ENCODE measurements around the gene NBPF1. TPM values are rescaled to one million over a fixed set of nuclear protein-coding genes. Genes with fewer than 3 reads are reported as not detected.
"Not testable (repeated sequence)": the region's sequence is repeated elsewhere in the genome, so short reads cannot be mapped to it uniquely, and the experiment has no call there.

Gene NBPF1
- total RNA-seq, 1 donor = 16.4 TPM

DNA sequence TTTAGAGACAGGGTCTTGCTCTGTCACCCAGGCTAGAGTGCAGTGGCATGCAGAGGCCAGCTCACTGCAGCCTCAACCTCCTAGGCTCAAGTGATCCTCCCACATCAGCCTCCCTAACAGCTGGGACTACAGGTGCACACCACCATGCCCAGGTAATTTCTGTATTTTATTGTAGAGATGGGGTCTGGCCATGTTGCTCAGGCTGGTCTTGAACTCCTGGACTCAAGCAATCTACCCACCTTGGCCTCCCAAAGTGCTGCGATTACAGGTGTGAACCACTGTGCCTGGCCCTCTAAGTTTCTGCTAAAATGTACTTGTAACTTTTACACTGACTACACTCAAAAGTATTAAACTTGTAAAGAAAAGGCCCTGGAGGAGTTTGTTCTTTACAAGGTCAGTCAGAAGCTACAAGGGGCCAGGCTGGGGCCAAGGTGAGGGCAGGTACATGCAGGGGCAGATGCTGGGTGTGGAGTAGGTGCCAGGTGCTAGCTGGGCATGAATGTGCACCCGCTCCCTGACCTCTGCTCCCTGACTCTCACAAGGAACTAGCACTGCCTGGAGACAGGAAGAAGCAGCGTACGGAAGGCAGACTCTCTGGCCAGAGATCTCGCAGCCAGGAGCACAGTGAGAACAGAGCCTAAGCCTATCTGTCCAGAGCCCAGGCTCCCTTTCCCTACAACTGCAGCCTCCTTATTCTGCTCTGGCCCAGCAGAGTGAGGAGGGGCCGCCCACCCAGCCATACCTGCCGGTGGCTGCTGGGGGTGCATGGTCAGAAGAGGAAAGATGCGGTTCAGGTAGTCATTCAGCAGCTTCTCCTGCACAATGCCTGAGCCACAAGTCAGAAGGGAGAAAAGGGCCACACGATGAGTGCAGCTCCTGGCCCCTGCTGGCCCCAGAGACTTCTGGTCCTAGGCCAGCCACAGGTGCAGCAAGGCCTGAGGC, 28.9 kb upstream of the NBPF1 start:
- not testable (repeated sequence) for DNase-seq (ENCODE audit: low read depth in 2 of 3, low spot score in 2 of 3)

DNA sequence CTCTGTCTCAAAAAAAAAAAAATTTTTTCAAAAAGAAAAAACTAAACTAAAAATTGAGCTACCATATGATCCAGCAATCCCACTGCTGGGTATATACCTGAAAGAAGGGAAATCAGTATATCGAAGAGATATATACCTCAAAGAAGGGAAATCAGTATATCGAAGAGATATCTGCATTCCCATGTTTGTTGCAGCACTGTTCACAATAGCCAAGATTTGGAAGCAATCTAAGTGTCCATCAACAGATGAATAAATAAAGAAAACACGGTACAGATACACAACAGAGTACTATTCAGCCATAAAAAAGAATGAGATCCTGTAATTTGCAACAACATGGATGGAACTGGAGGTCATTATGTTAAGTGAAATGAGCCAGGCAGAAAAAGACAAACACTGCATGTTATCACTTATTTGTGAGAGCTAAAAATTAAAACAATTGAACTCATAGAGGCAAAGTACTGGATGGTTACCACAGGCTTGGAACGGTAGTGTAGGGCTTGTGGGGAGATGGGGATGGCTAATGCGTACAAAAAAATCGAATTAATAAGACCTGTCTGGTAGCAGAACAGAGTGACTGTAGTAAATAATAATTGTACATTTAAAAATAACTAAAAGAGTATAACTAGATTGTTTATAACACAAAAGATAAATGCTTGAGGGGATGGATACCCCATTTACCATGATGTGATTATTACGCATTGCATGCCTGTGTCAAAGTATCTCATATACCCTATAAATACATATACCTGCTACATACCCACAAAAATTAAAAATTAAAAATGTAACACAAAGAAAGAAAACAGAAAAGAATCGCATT, 28.0 kb upstream of the NBPF1 start:
- DNase-seq (ENCODE audit: low read depth in 2 of 3, low spot score in 2 of 3) = not testable (repeated sequence)

DNA sequence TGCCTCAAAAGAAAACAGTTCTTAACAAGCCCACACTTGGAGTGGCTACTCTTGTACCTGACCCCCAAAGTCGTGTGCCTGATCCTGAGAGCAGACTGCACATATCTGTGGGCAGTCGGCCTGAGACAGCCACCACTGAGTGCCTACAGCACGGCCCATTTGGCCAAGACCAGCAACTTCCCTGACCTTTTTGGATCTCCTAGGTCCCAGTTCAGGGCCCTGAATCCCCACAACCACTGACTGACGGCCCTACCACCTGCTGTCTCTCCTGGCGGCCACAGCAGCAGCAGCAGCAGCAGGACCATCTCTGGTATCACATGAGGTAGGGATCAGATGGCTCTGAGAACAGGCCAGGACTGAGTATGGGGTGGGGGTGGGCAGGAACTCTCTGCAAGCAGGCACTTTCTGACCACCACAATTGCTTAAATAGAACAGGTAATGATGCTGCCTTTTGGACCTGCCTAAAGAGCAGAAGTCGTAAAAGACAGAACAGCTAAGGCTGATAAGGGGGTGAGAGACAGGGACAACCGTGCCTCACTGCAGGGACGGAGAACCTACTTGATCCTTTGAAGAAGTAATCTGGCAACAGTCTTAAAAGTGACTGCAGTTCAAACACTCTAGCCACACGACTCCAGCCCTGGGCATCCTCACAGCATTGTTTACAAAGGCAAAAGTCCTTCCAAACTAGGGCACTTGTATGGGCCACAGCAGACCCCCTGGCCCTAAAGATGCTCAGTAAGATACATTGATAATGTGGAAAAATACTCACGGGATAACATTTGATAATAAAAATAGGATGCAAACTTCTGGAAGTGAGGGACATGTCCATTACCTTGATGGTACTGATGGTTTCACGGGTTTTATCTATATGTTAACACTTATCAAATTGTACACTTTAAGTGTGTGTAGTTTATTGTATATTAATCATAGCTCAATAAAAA, 26.0 kb upstream of the NBPF1 start:
- not testable (repeated sequence) for DNase-seq (ENCODE audit: low read depth in 2 of 3, low spot score in 2 of 3)

DNA sequence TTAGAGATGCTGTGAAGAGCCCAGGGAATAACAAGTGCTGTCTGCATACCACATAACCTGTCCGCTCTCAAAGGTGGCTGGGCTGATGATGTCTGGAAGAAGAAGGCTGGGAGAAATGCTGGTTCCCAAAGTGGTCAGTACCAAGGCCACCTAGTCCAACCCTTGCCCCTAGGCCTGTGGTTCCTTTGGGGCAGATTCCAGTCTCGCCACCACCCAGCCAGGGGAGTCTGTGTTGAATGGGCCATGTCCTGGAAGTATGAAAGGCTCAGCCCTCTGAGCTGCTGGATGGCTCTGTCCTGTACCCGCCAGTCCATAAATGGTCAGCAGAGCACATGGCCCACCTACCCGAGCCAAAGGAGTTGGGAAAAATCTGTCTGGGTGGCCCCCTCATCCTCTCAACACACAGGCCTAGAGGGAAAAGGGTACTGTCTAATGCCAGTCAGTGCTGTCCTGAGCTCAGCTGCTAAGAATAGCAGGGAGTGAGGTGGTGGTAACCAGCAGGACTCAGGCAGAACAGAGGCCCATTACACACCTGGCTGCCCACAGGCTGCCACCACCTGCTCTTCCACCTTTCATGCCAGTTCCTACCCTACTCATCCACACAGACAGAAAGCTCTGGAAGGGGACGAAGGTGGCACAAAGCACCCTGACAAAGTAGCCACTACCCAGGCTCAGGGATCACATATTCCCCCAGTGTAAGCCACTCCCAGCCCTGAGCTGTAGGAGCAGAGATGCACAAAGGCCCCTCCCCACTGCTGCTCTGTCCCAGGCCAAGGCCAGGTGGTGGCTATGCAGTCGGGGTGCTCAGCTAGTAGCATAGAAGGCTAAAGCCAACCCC, 24.8 kb upstream of the NBPF1 start:
- DNase-seq (ENCODE audit: low read depth in 2 of 3, low spot score in 2 of 3) = not testable (repeated sequence)

GRCh38 chr1:16636551-16637195, 23.3 kb upstream of the NBPF1 start:
- not testable (repeated sequence) for DNase-seq (ENCODE audit: low read depth in 2 of 3, low spot score in 2 of 3)

DNA sequence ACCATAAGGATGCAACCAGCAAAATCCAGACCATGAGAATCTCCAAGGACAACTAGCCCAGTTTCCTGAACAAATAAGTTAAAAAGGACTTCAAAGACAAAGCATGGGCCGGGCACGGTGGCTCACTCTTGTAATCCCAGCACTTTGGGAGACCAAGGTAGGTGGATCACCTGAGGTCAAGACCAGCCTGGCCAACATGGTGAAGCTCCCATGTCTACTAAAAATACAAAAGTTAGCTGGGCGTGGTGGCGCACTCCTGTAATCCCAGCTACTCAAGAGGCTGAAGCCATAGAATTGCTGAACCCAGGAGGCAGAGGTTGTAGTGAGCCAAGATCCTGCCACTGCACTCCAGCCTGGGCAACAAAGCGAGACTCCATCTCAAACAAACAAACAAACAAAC, 22.6 kb upstream of the NBPF1 start:
- not testable (repeated sequence) for DNase-seq (ENCODE audit: low read depth in 2 of 3, low spot score in 2 of 3)

GRCh38 chr1:16633540-16634282, 20.3 kb upstream of the NBPF1 start:
- DNase-seq (ENCODE audit: low read depth in 2 of 3, low spot score in 2 of 3) = not testable (repeated sequence)

DNA sequence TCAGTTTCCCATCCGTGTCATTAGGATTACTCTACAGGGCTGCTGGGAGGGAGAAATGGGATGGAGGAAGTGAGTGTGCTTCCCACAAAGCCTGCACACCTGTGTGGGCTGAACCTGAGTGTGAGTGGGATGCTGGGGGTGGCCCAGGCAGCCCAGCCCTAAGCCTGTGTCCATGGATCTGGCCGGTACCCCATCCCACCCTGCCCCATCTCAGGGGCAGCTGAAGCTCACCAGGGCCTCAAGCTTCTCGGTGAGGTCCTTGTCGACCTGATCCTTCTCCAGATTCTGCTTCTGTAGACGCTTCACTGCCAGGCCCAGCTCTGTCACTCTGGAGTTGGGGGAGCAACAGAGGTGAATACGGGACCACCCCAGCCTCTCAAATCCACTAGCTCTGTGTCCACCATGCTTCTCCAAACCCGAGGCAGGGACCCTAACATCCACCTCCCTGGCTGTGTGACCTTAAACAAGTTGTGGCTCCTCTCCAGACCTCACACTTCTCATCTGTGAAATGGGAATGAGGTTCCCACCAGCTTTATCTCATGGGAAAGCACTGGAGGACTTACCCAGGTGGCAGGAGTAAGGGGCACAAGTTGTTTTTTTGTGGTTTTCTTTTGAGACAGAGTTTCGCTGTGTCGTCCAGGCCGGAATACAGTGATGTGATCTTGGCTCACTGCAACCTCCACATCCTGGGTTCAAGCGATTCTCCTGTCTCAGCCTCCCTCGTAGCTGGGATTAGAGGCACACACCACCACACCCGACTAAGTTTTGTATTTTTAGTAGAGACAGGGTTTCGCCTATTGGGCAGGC, 18.9 kb upstream of the NBPF1 start:
- DNase-seq (ENCODE audit: low read depth in 2 of 3, low spot score in 2 of 3) = not testable (repeated sequence)

GRCh38 chr1:16631248-16632043, 18.1 kb upstream of the NBPF1 start:
- DNase-seq (ENCODE audit: low read depth in 2 of 3, low spot score in 2 of 3) = no peak

DNA sequence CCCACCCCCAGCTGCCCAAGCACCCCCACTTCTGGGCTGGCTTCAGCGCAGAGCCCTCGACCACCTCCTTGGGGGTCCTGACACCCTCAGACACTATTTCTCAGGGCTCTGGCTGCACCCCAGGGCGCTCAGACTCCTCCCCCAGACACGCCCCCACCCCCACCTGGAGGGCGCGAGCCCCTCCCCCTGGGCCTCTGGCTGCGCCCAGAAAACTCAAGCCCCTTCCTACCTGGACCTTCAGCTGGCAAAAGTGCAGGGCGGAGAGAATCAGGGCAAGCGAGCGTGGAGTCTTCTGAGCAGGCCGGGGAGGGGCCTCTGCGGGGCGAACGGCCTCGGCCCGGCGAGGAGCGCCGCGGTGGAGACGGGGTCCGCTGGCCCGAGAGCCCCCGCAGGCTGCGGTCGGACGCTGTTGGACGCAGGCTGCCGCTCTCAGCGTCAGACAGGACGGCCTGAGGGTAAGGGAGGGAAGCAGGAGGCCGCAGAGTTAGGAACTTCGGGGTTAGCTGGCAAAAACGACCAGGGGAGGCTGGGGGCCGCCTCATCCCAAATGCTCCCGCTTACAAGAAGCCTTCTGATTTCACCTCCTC, 17.4 kb upstream of the NBPF1 start:
- DNase-seq (ENCODE audit: low read depth in 2 of 3, low spot score in 2 of 3) = no peak

DNA sequence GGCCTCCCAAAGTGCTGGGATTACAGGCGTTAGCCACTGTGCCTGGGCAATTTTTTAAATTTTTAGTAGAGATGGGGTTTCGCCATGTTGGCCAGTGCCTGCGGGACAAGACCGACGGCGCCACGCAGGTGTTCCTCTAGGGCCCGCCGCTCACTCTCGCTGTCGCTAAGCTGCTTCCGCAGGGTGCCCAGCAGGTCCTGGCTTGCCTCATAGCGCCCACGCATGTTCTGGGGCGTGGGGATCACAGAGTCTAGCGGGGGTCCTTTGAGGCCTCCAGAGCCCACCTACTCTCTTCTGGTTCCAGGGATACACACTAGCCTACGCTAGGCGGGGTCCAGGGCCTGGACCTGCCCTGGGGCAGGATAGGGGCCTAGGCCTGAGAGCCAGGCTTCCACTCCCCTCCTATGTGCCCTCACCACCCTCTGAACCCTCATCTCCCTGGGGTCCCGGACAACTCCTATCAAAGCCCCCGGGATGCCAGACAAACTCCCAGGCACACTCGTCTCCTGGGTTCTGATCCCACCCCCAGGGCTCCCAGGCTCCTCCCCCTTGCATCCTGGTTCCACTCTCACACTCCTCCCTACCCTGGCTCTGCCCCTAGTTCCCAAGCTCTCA, 16.7 kb upstream of the NBPF1 start:
- DNase-seq (ENCODE audit: low read depth in 2 of 3, low spot score in 2 of 3) = not testable (repeated sequence)

- DNase-seq (ENCODE audit: low read depth in 2 of 3, low spot score in 2 of 3) = no peak
Observed at GRCh38 chr1:16628361-16629111, 15.2 kb upstream of the NBPF1 start.

GRCh38 chr1:16626409-16626983, 13.1 kb upstream of the NBPF1 start:
- DNase-seq (ENCODE audit: low read depth in 2 of 3, low spot score in 2 of 3) = not testable (repeated sequence)

DNA sequence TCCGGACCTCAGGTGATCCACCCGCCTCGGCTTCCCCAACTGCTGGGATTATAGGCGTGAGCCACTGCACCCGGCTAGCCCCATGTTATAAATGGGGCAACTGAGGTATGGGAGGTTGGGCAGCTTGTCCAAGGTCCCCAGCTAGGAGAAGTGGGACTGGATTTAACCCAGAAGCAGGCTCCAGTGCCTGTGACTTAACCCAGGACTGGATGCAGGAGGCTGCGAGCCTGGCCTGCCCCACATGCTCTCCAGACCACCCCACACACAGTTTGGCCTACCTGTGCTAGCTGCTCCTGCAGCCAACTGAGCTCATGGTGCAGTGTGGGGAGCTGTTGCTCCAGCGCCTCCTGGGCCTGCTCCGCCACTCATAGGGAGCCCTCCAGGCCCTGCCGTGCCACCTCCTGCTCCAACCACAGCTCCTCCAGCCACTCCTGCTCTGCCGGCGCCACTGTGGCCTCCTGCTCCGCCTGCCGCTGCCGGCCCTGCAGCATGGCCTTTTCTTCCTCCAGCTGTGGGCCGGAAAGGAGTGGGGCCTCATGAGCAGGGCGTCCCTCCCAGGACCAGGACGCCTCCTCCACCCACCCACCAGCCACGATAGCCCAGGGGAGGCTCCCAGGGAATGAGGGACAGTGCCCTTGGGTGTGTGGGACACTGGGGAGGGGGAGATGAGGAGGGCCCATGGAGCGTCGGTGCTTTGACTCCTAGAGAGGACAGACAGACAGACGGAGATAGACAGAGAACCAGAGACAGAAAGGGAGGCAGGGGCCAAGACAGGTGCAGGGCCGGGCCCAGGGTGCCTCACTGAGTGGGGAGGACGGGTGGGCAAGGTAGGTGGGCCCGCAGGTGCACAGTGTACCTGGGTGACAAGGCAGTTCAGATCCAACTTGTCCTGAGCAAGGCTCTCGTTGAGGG, 12.4 kb upstream of the NBPF1 start:
- DNase-seq (ENCODE audit: low read depth in 2 of 3, low spot score in 2 of 3) = no peak
